GM19468 (cell line): ENCODE data around the gene SLC34A3.
"Not testable (repeated sequence)": the region's sequence is repeated elsewhere in the genome, so short reads cannot be mapped to it uniquely, and the experiment has no call there.

Experiments used
- ATAC-seq: cut with Tn5 transposase; IDR thresholded peaks from one replicate; pipeline ENCODE4 v1.9.1; 2021; ENCODE audit warnings: mild to moderate bottlenecking, moderate library complexity, moderate number of reproducible peaks; ENCODE audit not compliant: unreplicated experiment; ENCODE audit errors: extremely low read depth

SLC34A3 gene

DNA sequence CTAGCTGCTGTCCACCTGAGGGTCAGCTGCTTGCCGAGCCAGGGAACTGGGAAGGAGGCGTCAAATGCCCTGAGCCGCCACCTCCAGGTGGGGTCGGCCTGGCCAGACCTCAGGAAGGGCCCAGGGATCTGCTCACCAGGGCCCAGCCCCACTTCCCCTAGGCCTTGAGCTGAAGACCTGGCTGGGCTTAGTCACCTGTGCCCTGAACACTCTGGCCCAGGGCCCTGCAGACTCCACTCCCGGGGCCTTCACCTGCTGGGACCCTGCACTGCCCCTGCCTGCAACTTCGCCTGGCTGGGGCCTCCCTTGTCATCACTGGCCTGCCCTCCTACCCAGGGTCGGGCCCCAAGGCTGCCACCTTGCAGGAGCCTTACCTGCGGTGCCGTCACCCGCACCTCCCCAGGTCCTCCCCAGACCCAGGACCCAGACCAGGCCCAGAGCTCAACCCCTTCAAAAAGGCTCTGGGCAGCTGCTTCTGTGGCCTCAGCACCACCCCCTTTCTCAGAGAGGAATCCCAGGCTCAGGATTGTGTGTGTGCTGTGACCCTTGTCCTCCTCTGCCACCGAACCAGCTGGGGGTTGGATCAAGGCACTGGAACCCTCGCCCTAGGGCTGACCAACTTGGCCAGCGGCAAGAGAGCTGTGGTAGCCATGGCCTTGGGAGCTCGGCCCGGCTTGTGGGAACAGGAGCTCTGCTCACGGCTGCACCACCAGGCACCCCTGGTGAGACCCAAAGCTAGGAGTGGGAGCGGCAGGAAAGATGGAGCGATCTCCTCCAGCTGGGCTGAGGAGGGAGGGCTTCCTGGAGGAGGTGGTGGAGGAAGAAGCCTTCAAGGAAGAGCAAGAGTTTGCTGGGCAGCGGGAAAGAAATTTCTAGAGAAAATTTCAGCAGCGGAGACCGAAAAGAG, 23.3 kb downstream of the SLC34A3 start:
- no peak for ATAC-seq

GRCh38 chr9:137254624-137255447, 24.1 kb downstream of the SLC34A3 start, which contains the start of gene NELFB:
TSS of gene NELFB (plus strand) at chr9:137255327.
- peak; percentile 45 for ATAC-seq

DNA sequence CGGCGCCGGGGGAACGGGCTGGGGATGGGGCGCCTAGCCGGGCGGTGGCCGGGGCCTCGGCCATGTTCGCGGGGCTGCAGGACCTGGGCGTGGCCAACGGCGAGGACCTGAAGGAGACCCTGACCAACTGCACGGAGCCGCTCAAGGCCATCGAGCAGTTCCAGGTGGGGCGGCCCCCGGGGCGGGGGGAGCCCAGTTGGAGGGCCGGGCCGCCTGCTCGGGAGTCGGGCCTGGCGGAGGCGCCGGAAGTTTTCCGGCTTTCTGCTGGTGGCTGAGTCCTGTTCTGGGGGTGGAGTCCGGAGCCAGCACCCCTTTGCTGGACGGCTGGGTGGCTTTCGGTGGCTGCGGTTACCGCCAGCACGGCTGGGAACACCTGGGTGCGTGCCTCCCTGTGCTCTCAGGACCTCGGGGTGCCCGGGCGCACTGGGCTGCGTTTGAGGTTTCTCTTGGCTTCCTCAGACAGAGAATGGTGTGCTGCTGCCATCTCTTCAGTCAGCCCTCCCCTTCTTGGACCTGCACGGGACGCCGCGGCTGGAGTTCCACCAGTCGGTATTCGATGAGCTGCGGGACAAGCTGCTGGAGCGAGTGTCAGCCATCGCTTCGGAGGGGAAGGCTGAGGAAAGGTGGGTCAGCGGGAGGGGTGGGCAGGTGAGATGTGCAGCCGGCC, 24.9 kb downstream of the SLC34A3 start:
- ATAC-seq: no peak

- ATAC-seq: no peak
Measured at GRCh38 chr9:137256362-137256761, 25.7 kb downstream of the SLC34A3 start.

- no peak for ATAC-seq
Measured at GRCh38 chr9:137256856-137257255, 26.2 kb downstream of the SLC34A3 start.

DNA sequence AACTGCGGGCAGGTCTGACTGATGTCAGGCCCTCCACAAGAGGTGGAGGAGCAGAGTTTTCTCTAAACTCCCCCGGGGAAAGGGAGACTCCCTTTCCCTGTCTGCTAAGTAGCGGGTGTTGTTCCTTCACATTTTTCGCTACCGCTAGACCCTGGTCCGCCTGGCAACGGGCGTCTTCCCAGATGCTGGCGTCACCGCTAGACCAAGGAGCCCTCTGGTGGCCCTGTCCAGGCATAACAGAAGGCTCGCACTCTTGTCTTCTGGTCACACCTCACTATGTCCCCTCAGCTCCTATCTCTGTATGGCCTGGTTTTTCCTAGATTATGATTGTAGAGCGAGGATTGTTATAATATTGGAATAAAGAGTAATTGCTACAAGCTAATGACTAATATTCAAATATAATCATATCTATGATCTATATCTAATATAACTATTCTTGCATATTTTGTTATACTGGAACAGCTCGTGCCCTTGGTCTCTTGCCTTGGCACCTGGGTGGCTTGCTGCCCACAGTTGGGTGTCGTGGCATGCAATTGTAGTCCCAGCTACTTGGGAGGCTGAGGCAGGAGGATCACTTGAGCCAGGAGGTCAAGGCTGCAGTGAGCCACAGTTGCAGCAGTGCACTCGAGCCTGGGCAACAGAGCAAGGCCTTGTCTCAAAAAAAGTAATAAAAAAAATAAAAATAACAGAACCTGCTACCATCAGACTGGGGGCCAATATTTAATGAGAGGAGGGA, 31.6 kb downstream of the SLC34A3 start:
- not testable (repeated sequence) for ATAC-seq

- no peak for ATAC-seq
Measured at GRCh38 chr9:137262909-137263285, 32.2 kb downstream of the SLC34A3 start.

GRCh38 chr9:137263506-137263905, 32.8 kb downstream of the SLC34A3 start:
- ATAC-seq: no peak

GRCh38 chr9:137264067-137264466, 33.4 kb downstream of the SLC34A3 start:
- no peak for ATAC-seq

GRCh38 chr9:137265496-137266161, 34.9 kb downstream of the SLC34A3 start:
- no peak for ATAC-seq

GRCh38 chr9:137266162-137266527, 35.4 kb downstream of the SLC34A3 start:
- ATAC-seq: no peak

GRCh38 chr9:137266585-137267453, 36.1 kb downstream of the SLC34A3 start:
- ATAC-seq: no peak

- ATAC-seq: no peak
Measured at GRCh38 chr9:137267933-137268355, 37.2 kb downstream of the SLC34A3 start.

DNA sequence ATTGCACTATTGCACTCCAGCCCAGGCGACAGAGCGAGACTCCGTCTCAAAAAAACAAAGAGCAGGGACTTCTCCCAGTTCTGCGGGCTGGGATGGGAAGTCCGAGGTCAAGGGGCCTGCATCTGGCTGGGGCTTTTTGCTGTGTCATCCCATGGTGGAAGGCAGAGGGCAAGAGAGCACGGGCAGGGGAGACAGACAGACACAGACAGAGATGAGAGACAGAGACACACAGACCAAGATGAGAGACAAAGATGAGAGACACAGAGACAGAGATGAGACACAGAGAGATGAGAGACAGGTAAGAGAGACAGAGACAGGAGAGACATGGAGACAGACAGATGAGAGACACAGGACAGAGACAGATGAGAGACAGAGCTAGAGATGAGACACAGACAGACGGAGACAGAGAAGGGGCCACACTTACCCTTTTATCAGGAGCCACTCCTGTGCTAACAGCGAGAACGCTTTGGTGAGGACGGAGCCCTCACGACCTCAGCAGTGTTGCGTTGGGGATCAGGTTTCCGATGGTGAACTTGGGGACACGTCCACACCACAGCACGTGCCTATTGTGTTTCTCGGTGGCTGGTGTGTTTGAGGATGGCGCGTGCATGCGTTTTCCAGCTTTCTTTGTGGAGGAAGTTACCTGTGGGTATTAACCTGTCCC, 38.0 kb downstream of the SLC34A3 start:
- no peak for ATAC-seq

GRCh38 chr9:137269231-137269772, 38.6 kb downstream of the SLC34A3 start:
- no peak for ATAC-seq

DNA sequence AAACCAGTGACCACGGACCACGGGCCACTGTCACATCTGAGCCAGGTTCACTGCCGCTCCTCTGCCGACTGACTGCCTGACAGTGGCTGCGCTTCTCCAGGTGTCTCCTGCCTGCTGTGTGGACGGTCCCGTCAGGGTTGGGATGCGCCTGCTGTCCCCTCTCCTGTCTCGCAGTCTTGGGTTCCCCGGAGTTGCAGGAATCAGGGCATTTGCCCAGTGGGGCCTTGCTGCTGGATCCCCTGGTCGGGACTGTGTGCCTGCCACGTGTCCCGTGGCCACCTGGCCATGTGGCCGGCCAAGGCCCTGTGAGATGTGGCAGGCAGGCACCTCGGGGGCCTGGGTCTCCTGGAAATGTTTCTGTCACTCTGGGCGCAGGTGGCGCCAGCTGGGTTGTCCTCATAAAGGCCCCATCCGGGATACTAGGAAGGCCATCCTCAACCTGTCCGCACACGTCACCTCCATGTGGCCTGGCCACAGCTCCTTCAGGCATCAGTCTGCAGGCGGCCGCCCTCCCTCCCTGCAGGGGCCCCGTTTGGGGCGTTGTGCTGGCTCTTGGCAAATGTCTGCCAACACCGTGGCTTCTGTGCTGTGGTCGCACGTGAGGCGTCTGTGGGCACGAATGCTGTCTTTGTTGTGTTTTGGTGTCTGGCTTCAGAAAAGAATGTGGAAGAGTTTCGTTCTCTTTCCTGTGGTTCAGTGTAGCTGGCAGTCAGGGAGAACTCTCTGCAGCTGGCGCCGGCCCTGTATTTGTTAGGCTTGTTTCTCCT, 40.4 kb downstream of the SLC34A3 start:
- no peak for ATAC-seq

DNA sequence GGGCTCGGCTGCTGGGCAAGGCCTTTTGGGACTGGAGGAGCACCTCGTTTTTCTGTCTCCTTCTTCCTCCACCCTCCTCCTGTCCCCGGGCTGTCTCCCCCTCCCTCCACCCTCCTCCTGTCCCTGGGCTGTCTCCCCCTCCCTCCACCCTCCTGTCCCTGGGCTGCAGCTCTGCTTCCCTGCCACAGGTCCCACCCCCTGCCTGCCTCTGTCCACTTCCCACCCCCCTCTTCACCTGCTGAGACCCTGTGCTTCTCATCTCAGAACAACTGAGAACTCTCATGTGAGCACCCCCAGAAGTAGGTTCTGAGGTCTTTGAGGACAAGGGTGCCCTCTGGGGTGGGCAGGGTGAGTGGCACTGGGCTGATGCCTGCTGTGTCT, 41.0 kb downstream of the SLC34A3 start:
- no peak for ATAC-seq
